SU-DHL-6 (cell line): ENCODE data around the gene MS4A10.

Source experiments
- CTCF ChIP-seq: fragments of 200-600 bp; sonication (generic); IDR thresholded peaks from one replicate; pipeline ENCODE4 v1.5.1; 2017; ENCODE audit warnings: antibody characterized with exemption, mild to moderate bottlenecking, low read length, moderate library complexity; ENCODE audit not compliant: insufficient read depth, poor library complexity, severe bottlenecking
- EZH2phosphoT487 ChIP-seq: fragments of 200-600 bp; sonication (generic), shearing (Covaris generic); conservative IDR thresholded peaks from 2 replicates; pipeline ENCODE4 v1.6.1; 2018; ENCODE audit warnings: mild to moderate bottlenecking, antibody characterized with exemption, low read length, moderate library complexity, mixed read lengths

GRCh38 chr11:60797846-60798630 lies 12.9 kb downstream of the MS4A10 start:
- TF ChIP-seq CTCF (no peak), EZH2phosphoT487 (no peak)
